IMR-90 (cell line): Measurements from ENCODE around the gene FOXP1. TPM values are rescaled to one million over a fixed set of nuclear protein-coding genes. Genes with fewer than 3 reads are reported as not detected.

Experiments
- ATAC-seq: fragments of 200-7000 bp; cut with Tn5 transposase; 2 replicates; pipeline ENCODE4 v1.9.1; 2020; ENCODE audit warnings: low read depth, mild to moderate bottlenecking, moderate library complexity
- BruUV-seq: library from RNA; stranded (reverse); fragments of 400-500 nt; replicated peaks from 2 replicates; lab custom pipeline; 2021; lab: Mats Ljungman, UMichigan
- CTCF ChIA-PET: fragments of 300-600 bp; formaldehyde crosslinking; extraction: SDS; loops from one replicate; lab custom pipeline; 2021; ENCODE audit warnings: antibody characterized with exemption; lab: Yijun Ruan, JAX
- POLR2A ChIA-PET: fragments of 300-600 bp; sonication (Branson Sonifier 250); formaldehyde crosslinking; loops from one replicate; lab custom pipeline; 2022; ENCODE audit warnings: antibody characterized with exemption; ENCODE audit not compliant: unreplicated experiment; lab: Charles Lee
- DNase-seq: peaks from one replicate; pipeline ENCODE4 v3.0.0; 2013
- H2AFZ ChIP-seq: replicated peaks from 2 replicates; pipeline ENCODE3; 2013; ENCODE audit warnings: low read length, mild to moderate bottlenecking; ENCODE audit not compliant: poor library complexity
- H2AK5ac ChIP-seq: 2 replicates; pipeline ENCODE4 v1.6.1; 2013; ENCODE audit warnings: low read depth, low read length, inconsistent platforms
- H2AK9ac ChIP-seq: replicated peaks from 2 replicates; pipeline ENCODE3; 2013; ENCODE audit warnings: mild to moderate bottlenecking, low read depth, low read length, moderate library complexity; ENCODE audit not compliant: poor library complexity
- H2BK120ac ChIP-seq: 2 replicates; pipeline ENCODE4 v1.6.1; 2013; ENCODE audit warnings: low read depth, low read length, inconsistent platforms
- H2BK15ac ChIP-seq: 3 replicates; pipeline ENCODE4 v1.6.1; 2013; ENCODE audit warnings: low read depth, low read length, inconsistent platforms
- H2BK20ac ChIP-seq: 2 replicates; pipeline ENCODE4 v1.6.1; 2013; ENCODE audit warnings: low read depth, mild to moderate bottlenecking, inconsistent platforms, low read length, moderate library complexity
- H2BK5ac ChIP-seq: 2 replicates; pipeline ENCODE4 v1.6.1; 2013; ENCODE audit warnings: mild to moderate bottlenecking, low read depth, low read length, inconsistent platforms; ENCODE audit not compliant: poor library complexity, severe bottlenecking
- H3K14ac ChIP-seq: replicated peaks from 2 replicates; pipeline ENCODE4 v1.6.1; 2013; ENCODE audit warnings: low read depth, low read length, inconsistent platforms
- H3K18ac ChIP-seq: 2 replicates; pipeline ENCODE4 v1.6.1; 2013; ENCODE audit warnings: low read depth, low read length, control low read depth
- H3K23ac ChIP-seq: 2 replicates; pipeline ENCODE4 v1.6.1; 2013; ENCODE audit warnings: low read depth, low read length, inconsistent platforms
- H3K27ac ChIP-seq: 2 replicates; pipeline ENCODE4 v1.5.1; 2013; ENCODE audit warnings: mild to moderate bottlenecking, control low read depth, low read length; ENCODE audit not compliant: insufficient read depth
- H3K27me3 ChIP-seq: 2 replicates; pipeline ENCODE4 v1.6.1; 2013; ENCODE audit warnings: low read length; ENCODE audit not compliant: control insufficient read depth, insufficient read depth
- H3K36me3 ChIP-seq: 2 replicates; pipeline ENCODE4 v1.6.1; 2013; ENCODE audit warnings: low read length, mixed read lengths; ENCODE audit not compliant: control insufficient read depth, insufficient read depth
- H3K4ac ChIP-seq: 2 replicates; pipeline ENCODE4 v1.6.1; 2013; ENCODE audit warnings: low read depth, low read length, inconsistent platforms
- H3K4me1 ChIP-seq: 2 replicates; pipeline ENCODE4 v1.6.1; 2013; ENCODE audit warnings: low read length, mixed read lengths; ENCODE audit not compliant: control insufficient read depth, insufficient read depth
- H3K4me2 ChIP-seq: 2 replicates; pipeline ENCODE4 v1.6.1; 2013; ENCODE audit warnings: low read depth, mild to moderate bottlenecking, control low read depth, low read length, moderate library complexity
- H3K4me3 ChIP-seq: 2 replicates; pipeline ENCODE4 v1.5.1; 2013; ENCODE audit warnings: low read depth, mild to moderate bottlenecking, control low read depth, low read length, moderate library complexity; ENCODE audit not compliant: insufficient read depth
- H3K56ac ChIP-seq: 2 replicates; pipeline ENCODE4 v1.6.1; 2013; ENCODE audit warnings: low read length, inconsistent platforms; ENCODE audit not compliant: insufficient read depth; ENCODE audit errors: extremely low read depth
- H3K79me1 ChIP-seq, 2 experiments: 2 replicates each; pipeline ENCODE4 v1.6.1; 2013; ENCODE audit warnings: low read length in 2 of 2, inconsistent platforms in 1 of 2, low read depth in 1 of 2
- H3K9ac ChIP-seq: 2 replicates; pipeline ENCODE4 v1.6.1; 2013; ENCODE audit warnings: low read depth, low read length, control low read depth
- H3K9me1 ChIP-seq: 2 replicates; pipeline ENCODE4 v1.6.1; 2013; ENCODE audit warnings: low read length, inconsistent platforms; ENCODE audit not compliant: insufficient read depth
- H3K9me3 ChIP-seq: 2 replicates; pipeline ENCODE4 v1.6.1; 2013; ENCODE audit warnings: low read length; ENCODE audit not compliant: control insufficient read depth, insufficient read depth
- H4K20me1 ChIP-seq: 2 replicates; pipeline ENCODE4 v1.6.1; 2013; ENCODE audit warnings: low read length, inconsistent platforms; ENCODE audit not compliant: insufficient read depth
- H4K5ac ChIP-seq: 2 replicates; pipeline ENCODE4 v1.6.1; 2013; ENCODE audit warnings: mild to moderate bottlenecking, low read depth, low read length, control low read depth
- H4K8ac ChIP-seq, 2 experiments: 2 replicates each; pipeline ENCODE4 v1.6.1; 2013; ENCODE audit warnings: low read depth in 2 of 2, low read length in 2 of 2, control low read depth in 1 of 2, inconsistent platforms in 1 of 2
- H4K91ac ChIP-seq: 2 replicates; pipeline ENCODE4 v1.6.1; 2013; ENCODE audit warnings: low read depth, low read length, inconsistent platforms; ENCODE audit not compliant: insufficient read depth
- CEBPB ChIP-seq: IDR thresholded peaks from 2 replicates; pipeline ENCODE4 v1.6.1; 2012; ENCODE audit warnings: low read depth, low read length, improper control_type of control experiment
- CHD1 ChIP-seq: IDR thresholded peaks from 2 replicates; pipeline ENCODE4 v1.6.1; 2012; ENCODE audit warnings: low read depth, low read length, improper control_type of control experiment
- FOS ChIP-seq: fragments of 150-350 bp; IDR thresholded peaks from 2 replicates; pipeline ENCODE4 v1.6.1; 2016; ENCODE audit warnings: low read depth, low read length
- MAFK ChIP-seq: IDR thresholded peaks from 2 replicates; pipeline ENCODE4 v1.6.1; 2012; ENCODE audit warnings: low read depth, low read length, improper control_type of control experiment
- MAZ ChIP-seq: IDR thresholded peaks from 2 replicates; pipeline ENCODE4 v1.6.1; 2012; ENCODE audit warnings: low read depth, mild to moderate bottlenecking, low read length, improper control_type of control experiment, moderate library complexity, borderline replicate concordance
- MXI1 ChIP-seq: IDR thresholded peaks from 2 replicates; pipeline ENCODE4 v1.6.1; 2012; ENCODE audit warnings: low read depth, mild to moderate bottlenecking, low read length, moderate library complexity, borderline replicate concordance
- POLR2A ChIP-seq: IDR thresholded peaks from 2 replicates; pipeline ENCODE4 v1.6.1; 2012; ENCODE audit warnings: mild to moderate bottlenecking, low read depth, low read length
- RCOR1 ChIP-seq: IDR thresholded peaks from 2 replicates; pipeline ENCODE4 v1.6.1; 2012; ENCODE audit warnings: mild to moderate bottlenecking, low read length, improper control_type of control experiment; ENCODE audit not compliant: insufficient replicate concordance
- RFX5 ChIP-seq: IDR thresholded peaks from 2 replicates; pipeline ENCODE4 v1.8.0; 2012; ENCODE audit warnings: low read depth, mild to moderate bottlenecking, low read length, moderate library complexity
- dilution Hi-C: fragments of 300-500 bp; cut with HindIII; formaldehyde crosslinking; loops from one replicate; pipeline ENCODE4 v1.14.3; 2018; ENCODE audit warnings: low sequenced_read_pairs; ENCODE audit not compliant: unreplicated experiment
- in situ Hi-C: fragments of 300-500 bp; cut with MboI; formaldehyde crosslinking; loops from 3 replicates; pipeline ENCODE4 v1.14.3; 2019; ENCODE audit warnings: low sequenced_read_pairs, inconsistent platforms, mixed read lengths
- intact Hi-C: fragments of 100-400 bp; cut with micrococcal nuclease; formaldehyde crosslinking; loops from 2 replicates; pipeline ENCODE4 v1.10.0; 2022
- polyA plus RNA-seq, 3 experiments: library from polyadenylated mRNA; depleted of rRNA; stranded (reverse); fragments of >200 nt; gene quantifications; 2 replicates each; pipeline ENCODE4 v1.2.3, GENCODE V29; 2012; ENCODE audit warnings: low replicate concordance in 1 of 3
- total RNA-seq: library from RNA; depleted of rRNA; stranded (reverse); fragments of >200 nt; gene quantifications from 2 replicates; pipeline ENCODE4 v1.2.3, GENCODE V29; 2012

FOXP1 gene
- total and polyA plus RNA-seq, 2 of the 4 experiments (the other 2 are of a cell fraction) = 37.0 to 132 TPM

DNA sequence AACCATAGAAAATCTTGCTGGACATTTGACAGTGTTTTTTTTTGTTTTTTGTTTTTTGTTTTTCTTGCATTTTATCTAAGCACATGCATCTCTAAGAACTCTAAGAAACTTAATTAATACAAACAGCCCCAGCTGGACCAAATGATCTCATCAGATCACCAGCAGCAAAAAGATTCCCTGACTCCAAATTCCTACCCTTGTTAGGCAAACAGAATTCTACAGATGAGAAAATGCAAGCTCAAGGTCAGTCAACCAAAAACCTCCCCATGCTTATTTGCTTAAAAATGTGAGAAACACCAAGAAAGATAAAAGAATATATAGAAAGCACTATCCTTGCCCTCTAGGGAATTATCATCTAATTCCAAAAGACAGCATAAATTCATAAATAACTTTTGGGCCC lies 65.4 kb downstream of the FOXP1 start:
- Histone ChIP-seq H4K8ac (no peak overlapping the region), H3K27ac (no peak overlapping the region), H3K36me3 (no peaks in the 10 kb centered on the region; the same call in 1 of the 2 replicates), H2AFZ (no peak overlapping the region), H3K9ac (no peak overlapping the region), H3K4me2 (no peak overlapping the region), H3K14ac (no peak overlapping the region), H2BK5ac (no peak overlapping the region), H3K9me3 (no peaks in the 10 kb centered on the region; the same call in 1 of the 2 replicates), H2AK5ac (no peak overlapping the region), H2BK120ac (no peak overlapping the region), H3K18ac (no peak overlapping the region), H3K9me1 (peaks cover 4% of the 10 kb centered on the region; the same call in 1 of the 2 replicates), H2BK20ac (no peak overlapping the region), H3K4me3 (no peak overlapping the region), H4K5ac (no peak overlapping the region), H4K20me1 (no peaks in the 10 kb centered on the region), H3K27me3 (no peaks in the 10 kb centered on the region), H2AK9ac (no peak overlapping the region), H4K91ac (no peak overlapping the region), H3K4me1 (peaks cover 4% of the 10 kb centered on the region), H3K56ac (no peak overlapping the region), H3K23ac (no peak overlapping the region), H2BK15ac (no peak overlapping the region), H3K4ac (no peak overlapping the region), H3K79me1 (peaks cover 34 to 49% of the 10 kb centered on the region in 2 experiments)
- dilution Hi-C loops = no loop called here
- TF ChIP-seq POLR2A (no peak), MAFK (no peak), CEBPB (no peak), MAZ (no peak), RFX5 (no peak), FOS (no peak), CHD1 (no peak), RCOR1 (no peak), MXI1 (no peak)
- in situ Hi-C loops = no loop called here
- intact Hi-C loops = no loop called here
- no TSS peak for BruUV-seq
- CTCF ChIA-PET = no interaction called here
- DNase-seq = no peak
- POLR2A ChIA-PET = interaction anchor here (1.0 kb wide), 1 partner anchor 11 kb away, joined by 3 read pairs; no protein-coding TSS in a partner anchor
- peak; percentile 48 for ATAC-seq
